ENCODE data around the gene ZNF608.

DNA sequence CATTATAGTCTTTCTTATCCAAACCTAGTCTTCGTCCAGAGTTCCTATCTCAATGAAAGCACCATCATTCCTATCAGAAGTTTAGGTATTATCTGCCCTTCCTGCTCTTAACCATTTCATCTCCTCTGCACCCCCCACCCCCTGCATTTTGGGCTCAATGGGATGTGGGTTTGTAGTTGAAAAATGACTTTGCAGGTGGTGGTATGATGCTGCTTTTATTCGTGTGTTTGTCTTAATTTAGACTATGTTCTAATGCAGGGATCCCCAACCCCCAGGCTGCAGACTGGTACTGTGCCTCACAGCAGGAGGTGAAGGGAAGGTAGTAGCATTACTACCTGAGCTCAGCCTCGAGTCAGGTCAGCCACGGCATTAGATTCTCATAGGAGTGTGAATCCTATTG, 49.4 kb upstream of the ZNF608 start:
- no peak for TF ChIP-seq CTCF (IDR thresholded peaks at IDR 0.05)
- no peak for TF ChIP-seq POLR2A (IDR thresholded peaks at IDR 0.05; ENCODE audit: low read depth)
